PC-3 (cell line): ENCODE measurements around the gene TOLLIP. TPM values are rescaled to one million over a fixed set of nuclear protein-coding genes. Genes with fewer than 3 reads are reported as not detected.
A peak's percentile ranks its signal among the peaks of the same experiment; 100 is the strongest.

Experiments used
- ATAC-seq: fragments of 200-7000 bp; cut with Tn5 transposase; 2 replicates; pipeline ENCODE4 v1.9.1; 2020; ENCODE audit warnings: mild to moderate bottlenecking, moderate library complexity
- BruUV-seq: library from RNA; stranded (reverse); fragments of 400-500 nt; replicated peaks from 2 replicates; lab custom pipeline; 2021; lab: Mats Ljungman, UMichigan
- CTCF ChIA-PET: fragments of 300-600 bp; sonication (Branson Sonifier 250); formaldehyde crosslinking; loops from one replicate; lab custom pipeline; 2022; ENCODE audit warnings: antibody characterized with exemption; lab: Charles Lee
- POLR2A ChIA-PET: fragments of 300-600 bp; sonication (Branson Sonifier 250); formaldehyde crosslinking; loops from one replicate; lab custom pipeline; 2022; ENCODE audit warnings: antibody characterized with exemption; ENCODE audit not compliant: unreplicated experiment; lab: Charles Lee
- DNase-seq: peaks from one replicate; pipeline ENCODE4 v3.0.0-alpha.2; 2015
- H2AFZ ChIP-seq: fragments of 300-600 bp; sonication (generic); 2 replicates; pipeline ENCODE4 v1.6.0; 2016; ENCODE audit warnings: antibody characterized with exemption, low read length
- H3F3A ChIP-seq: fragments of 300-600 bp; sonication (generic); one replicate; pipeline ENCODE4 v1.6.0; 2017; ENCODE audit warnings: antibody characterized with exemption, low read length, control low read depth, mild to moderate bottlenecking; ENCODE audit not compliant: unreplicated experiment
- H3K27ac ChIP-seq: fragments of 300-600 bp; sonication (generic); 2 replicates; pipeline ENCODE4 v1.5.1; 2016; ENCODE audit warnings: mild to moderate bottlenecking, low read length
- H3K27me3 ChIP-seq: fragments of 300-600 bp; sonication (generic); 2 replicates; pipeline ENCODE4 v1.6.1; 2016; ENCODE audit warnings: low read length, mixed read lengths
- H3K36me3 ChIP-seq: fragments of 300-600 bp; sonication (generic); 2 replicates; pipeline ENCODE4 v1.6.1; 2016; ENCODE audit warnings: low read depth, mixed run types, low read length, mixed read lengths
- H3K4me1 ChIP-seq: fragments of 300-600 bp; sonication (generic); 2 replicates; pipeline ENCODE4 v1.5.1; 2016; ENCODE audit warnings: low read length; ENCODE audit not compliant: insufficient read depth
- H3K4me2 ChIP-seq: fragments of 300-600 bp; sonication (generic); 2 replicates; pipeline ENCODE4 v1.6.0; 2016; ENCODE audit warnings: low read length
- H3K4me3 ChIP-seq: fragments of 300-600 bp; sonication (generic); 2 replicates; pipeline ENCODE4 v1.5.1; 2016; ENCODE audit warnings: mild to moderate bottlenecking, low read length, mixed read lengths
- H3K79me2 ChIP-seq: fragments of 300-600 bp; sonication (generic); 2 replicates; pipeline ENCODE4 v1.6.1; 2017; ENCODE audit warnings: low read length, mixed read lengths
- H3K9ac ChIP-seq: fragments of 300-600 bp; sonication (generic); 2 replicates; pipeline ENCODE4 v1.6.0; 2016; ENCODE audit warnings: mild to moderate bottlenecking, low read length
- H3K9me2 ChIP-seq: fragments of 300-600 bp; sonication (generic); replicated peaks from 2 replicates; pipeline ENCODE4 v1.6.1; 2016; ENCODE audit warnings: mixed run types, low read length, mixed read lengths
- H3K9me3 ChIP-seq: fragments of 300-600 bp; sonication (generic); 2 replicates; pipeline ENCODE4 v1.6.1; 2016; ENCODE audit warnings: low read length, mixed read lengths
- H4K20me1 ChIP-seq: fragments of 300-600 bp; sonication (generic); 2 replicates; pipeline ENCODE4 v1.6.1; 2016; ENCODE audit warnings: low read length, mixed read lengths
- EZH2 ChIP-seq: fragments of 300-600 bp; sonication (generic); IDR thresholded peaks from one replicate; pipeline ENCODE4 v1.6.1; 2017; ENCODE audit warnings: antibody characterized with exemption, mild to moderate bottlenecking, low read length; ENCODE audit not compliant: unreplicated experiment
- EZH2phosphoT487 ChIP-seq: fragments of 300-600 bp; sonication (generic); IDR thresholded peaks from 2 replicates; pipeline ENCODE4 v1.6.1; 2018; ENCODE audit warnings: mild to moderate bottlenecking, antibody characterized with exemption, low read length, borderline replicate concordance
- intact Hi-C: fragments of 100-400 bp; cut with micrococcal nuclease; formaldehyde crosslinking; loops from 2 replicates; pipeline ENCODE4 v1.9.0; 2023
- total RNA-seq: library from RNA; depleted of rRNA; stranded (reverse); fragments of >200 nt; gene quantifications from 2 replicates; pipeline ENCODE4 v1.2.3, GENCODE V29; 2014
- TF ChIP-seq, protein P1 (sequence below): fragments of 300-600 bp; sonication (generic); conservative IDR thresholded peaks from 2 replicates; pipeline ENCODE4 v1.5.1; 2017; ENCODE audit warnings: antibody characterized with exemption, low read depth, mild to moderate bottlenecking, low read length

The TOLLIP gene
- total RNA-seq, 1 experiment from 2014 or later = 43.2 TPM

DNA sequence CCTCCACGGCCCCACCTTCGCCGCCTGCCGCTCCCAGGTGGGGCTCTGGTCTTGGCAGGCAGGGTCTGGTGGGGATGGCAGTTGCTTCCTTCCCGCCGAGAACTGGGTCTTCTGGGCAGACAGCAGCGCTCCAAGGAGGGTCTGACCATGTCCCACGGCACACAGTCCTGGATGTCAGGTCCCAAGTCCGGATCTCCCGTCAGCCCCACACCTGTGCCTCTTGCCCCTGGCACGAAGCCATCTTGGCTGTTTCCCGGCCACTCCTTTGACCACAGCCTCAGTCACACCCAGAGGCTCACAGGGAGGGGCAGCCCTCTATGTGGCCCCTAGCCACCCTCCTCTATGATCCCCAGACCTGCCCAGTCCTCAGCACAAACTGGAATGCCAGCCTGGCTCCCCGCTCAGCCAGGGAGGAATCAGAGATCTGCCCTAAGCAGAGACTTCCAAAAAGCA is 72.3 kb downstream of the TOLLIP start:
- no peaks in the 10 kb centered on the region for H3K4me1 ChIP-seq
- H3K4me2 ChIP-seq = no peak overlapping the region
- H3K79me2 ChIP-seq = no peaks in the 10 kb centered on the region
- TF ChIP-seq EZH2phosphoT487 (no peak), EZH2 (no peak)
- TF ChIP-seq, protein P1, sequence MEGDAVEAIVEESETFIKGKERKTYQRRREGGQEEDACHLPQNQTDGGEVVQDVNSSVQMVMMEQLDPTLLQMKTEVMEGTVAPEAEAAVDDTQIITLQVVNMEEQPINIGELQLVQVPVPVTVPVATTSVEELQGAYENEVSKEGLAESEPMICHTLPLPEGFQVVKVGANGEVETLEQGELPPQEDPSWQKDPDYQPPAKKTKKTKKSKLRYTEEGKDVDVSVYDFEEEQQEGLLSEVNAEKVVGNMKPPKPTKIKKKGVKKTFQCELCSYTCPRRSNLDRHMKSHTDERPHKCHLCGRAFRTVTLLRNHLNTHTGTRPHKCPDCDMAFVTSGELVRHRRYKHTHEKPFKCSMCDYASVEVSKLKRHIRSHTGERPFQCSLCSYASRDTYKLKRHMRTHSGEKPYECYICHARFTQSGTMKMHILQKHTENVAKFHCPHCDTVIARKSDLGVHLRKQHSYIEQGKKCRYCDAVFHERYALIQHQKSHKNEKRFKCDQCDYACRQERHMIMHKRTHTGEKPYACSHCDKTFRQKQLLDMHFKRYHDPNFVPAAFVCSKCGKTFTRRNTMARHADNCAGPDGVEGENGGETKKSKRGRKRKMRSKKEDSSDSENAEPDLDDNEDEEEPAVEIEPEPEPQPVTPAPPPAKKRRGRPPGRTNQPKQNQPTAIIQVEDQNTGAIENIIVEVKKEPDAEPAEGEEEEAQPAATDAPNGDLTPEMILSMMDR = no peak
- H3K9ac ChIP-seq = no peak overlapping the region
- CTCF ChIA-PET = no interaction called here
- DNase-seq (peak; percentile 24), ATAC-seq (peak; percentile 6; the same call in 1 of the 2 replicates)
- POLR2A ChIA-PET = no interaction called here
- H3K27me3 ChIP-seq = no peaks in the 10 kb centered on the region
- no peaks in the 10 kb centered on the region for H3K9me2 ChIP-seq
- no peaks in the 10 kb centered on the region for H4K20me1 ChIP-seq
- H3K27ac ChIP-seq = no peak overlapping the region
- H2AFZ ChIP-seq = no peak overlapping the region
- H3F3A ChIP-seq = no peaks in the 10 kb centered on the region
- no TSS peak for BruUV-seq
- no peaks in the 10 kb centered on the region for H3K9me3 ChIP-seq
- intact Hi-C loops = no loop called here
- H3K36me3 ChIP-seq = no peaks in the 10 kb centered on the region
- H3K4me3 ChIP-seq = no peak overlapping the region

GRCh38 chr11:1236316-1237127 is 72.9 kb downstream of the TOLLIP start:
- Histone ChIP-seq H3K79me2 (no peaks in the 10 kb centered on the region), H3K27ac (no peak overlapping the region), H2AFZ (no peak overlapping the region), H3K9me3 (no peaks in the 10 kb centered on the region), H4K20me1 (no peaks in the 10 kb centered on the region), H3K9me2 (no peaks in the 10 kb centered on the region), H3K4me2 (no peak overlapping the region), H3K36me3 (no peaks in the 10 kb centered on the region), H3K4me3 (no peak overlapping the region), H3F3A (no peaks in the 10 kb centered on the region), H3K27me3 (no peaks in the 10 kb centered on the region), H3K4me1 (no peaks in the 10 kb centered on the region), H3K9ac (no peak overlapping the region)
- ATAC-seq (no peak), DNase-seq (no peak)
- TF ChIP-seq EZH2 (no peak), EZH2phosphoT487 (no peak)
- ChIA-PET CTCF (no interaction called here), POLR2A (no interaction called here)
- intact Hi-C loops = no loop called here
- no TSS peak for BruUV-seq

DNA sequence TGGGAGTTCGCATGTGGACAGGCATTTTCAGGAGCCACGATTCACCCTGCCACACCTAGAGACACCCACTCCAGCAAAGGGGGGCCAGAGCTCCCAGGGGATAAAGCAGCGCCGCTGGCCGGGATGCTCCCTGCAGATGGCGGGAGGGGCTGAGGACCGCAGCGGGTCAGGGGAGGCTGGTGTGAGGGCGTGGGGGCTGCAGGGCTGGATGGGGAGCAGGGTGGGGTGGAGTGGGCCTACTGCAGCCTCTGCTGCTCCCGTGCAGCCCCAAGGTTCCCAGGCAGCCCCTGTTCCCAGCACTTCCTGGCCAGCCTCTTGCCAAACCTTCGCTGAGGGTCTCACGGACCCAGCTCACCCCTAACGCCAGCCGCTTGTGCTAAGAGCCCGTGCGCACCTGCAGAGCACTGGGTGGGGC is 73.5 kb downstream of the TOLLIP start:
- H3K27ac ChIP-seq = no peak overlapping the region

More for the DNA sequence above, 73.5 kb downstream of the TOLLIP start:
- Histone ChIP-seq H3K4me2 (no peak overlapping the region), H3K36me3 (no peaks in the 10 kb centered on the region), H3K79me2 (no peaks in the 10 kb centered on the region), H3K9me3 (no peaks in the 10 kb centered on the region), H3K4me1 (no peaks in the 10 kb centered on the region), H4K20me1 (no peaks in the 10 kb centered on the region), H3K27me3 (no peaks in the 10 kb centered on the region), H3K4me3 (no peak overlapping the region), H3K9me2 (no peaks in the 10 kb centered on the region), H3K9ac (no peak overlapping the region), H3F3A (no peaks in the 10 kb centered on the region), H2AFZ (no peak overlapping the region)
- TF ChIP-seq, protein P1 = no peak
- no peak for TF ChIP-seq EZH2
- TF ChIP-seq EZH2phosphoT487 = no peak
- POLR2A ChIA-PET = no interaction called here
- CTCF ChIA-PET = no interaction called here
- no peak for ATAC-seq
- no TSS peak for BruUV-seq
- no peak for DNase-seq
- intact Hi-C loops = no loop called here
